ENCODE results near the gene PHLDA2.

PHLDA2 gene

GRCh38 chr11:2933375-2934020 lies 4.3 kb upstream of the PHLDA2 start:
- no peak overlapping the region for H3K4me3 ChIP-seq (ENCODE audit: low read length)
- TF ChIP-seq, protein P1, sequence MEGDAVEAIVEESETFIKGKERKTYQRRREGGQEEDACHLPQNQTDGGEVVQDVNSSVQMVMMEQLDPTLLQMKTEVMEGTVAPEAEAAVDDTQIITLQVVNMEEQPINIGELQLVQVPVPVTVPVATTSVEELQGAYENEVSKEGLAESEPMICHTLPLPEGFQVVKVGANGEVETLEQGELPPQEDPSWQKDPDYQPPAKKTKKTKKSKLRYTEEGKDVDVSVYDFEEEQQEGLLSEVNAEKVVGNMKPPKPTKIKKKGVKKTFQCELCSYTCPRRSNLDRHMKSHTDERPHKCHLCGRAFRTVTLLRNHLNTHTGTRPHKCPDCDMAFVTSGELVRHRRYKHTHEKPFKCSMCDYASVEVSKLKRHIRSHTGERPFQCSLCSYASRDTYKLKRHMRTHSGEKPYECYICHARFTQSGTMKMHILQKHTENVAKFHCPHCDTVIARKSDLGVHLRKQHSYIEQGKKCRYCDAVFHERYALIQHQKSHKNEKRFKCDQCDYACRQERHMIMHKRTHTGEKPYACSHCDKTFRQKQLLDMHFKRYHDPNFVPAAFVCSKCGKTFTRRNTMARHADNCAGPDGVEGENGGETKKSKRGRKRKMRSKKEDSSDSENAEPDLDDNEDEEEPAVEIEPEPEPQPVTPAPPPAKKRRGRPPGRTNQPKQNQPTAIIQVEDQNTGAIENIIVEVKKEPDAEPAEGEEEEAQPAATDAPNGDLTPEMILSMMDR (IDR thresholded peaks at IDR 0.05; ENCODE audit: insufficient read depth, low read depth, low read length, missing control alignments), result no peak
- DNase-seq (ENCODE audit: low read depth), result peak; percentile 99

DNA sequence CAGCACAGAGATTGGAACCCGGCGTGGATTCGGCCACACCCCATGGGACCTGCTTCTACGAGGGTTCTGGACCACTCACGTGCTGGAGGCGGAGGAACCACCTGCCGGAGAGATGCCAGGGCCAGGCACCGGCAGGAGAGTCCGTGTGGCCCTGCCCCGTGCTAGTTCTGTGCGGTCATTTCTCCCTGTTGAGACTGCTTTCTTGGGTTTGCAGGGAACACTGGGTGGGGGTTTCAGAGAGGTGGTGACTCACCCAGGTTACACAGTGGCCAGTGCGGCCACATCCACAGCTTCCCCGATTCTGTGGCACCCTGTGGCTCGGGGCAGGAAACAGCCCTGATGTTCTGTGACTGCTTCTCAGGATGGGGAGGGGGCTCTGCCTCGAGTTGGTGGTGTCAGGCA lies 3.6 kb upstream of the PHLDA2 start:
- TF ChIP-seq, protein P1 (IDR thresholded peaks at IDR 0.05; ENCODE audit: insufficient read depth, low read depth, low read length, missing control alignments), result no peak
- peak; percentile 69 for DNase-seq (ENCODE audit: low read depth)
- no peak overlapping the region for H3K4me3 ChIP-seq (ENCODE audit: low read length)

DNA sequence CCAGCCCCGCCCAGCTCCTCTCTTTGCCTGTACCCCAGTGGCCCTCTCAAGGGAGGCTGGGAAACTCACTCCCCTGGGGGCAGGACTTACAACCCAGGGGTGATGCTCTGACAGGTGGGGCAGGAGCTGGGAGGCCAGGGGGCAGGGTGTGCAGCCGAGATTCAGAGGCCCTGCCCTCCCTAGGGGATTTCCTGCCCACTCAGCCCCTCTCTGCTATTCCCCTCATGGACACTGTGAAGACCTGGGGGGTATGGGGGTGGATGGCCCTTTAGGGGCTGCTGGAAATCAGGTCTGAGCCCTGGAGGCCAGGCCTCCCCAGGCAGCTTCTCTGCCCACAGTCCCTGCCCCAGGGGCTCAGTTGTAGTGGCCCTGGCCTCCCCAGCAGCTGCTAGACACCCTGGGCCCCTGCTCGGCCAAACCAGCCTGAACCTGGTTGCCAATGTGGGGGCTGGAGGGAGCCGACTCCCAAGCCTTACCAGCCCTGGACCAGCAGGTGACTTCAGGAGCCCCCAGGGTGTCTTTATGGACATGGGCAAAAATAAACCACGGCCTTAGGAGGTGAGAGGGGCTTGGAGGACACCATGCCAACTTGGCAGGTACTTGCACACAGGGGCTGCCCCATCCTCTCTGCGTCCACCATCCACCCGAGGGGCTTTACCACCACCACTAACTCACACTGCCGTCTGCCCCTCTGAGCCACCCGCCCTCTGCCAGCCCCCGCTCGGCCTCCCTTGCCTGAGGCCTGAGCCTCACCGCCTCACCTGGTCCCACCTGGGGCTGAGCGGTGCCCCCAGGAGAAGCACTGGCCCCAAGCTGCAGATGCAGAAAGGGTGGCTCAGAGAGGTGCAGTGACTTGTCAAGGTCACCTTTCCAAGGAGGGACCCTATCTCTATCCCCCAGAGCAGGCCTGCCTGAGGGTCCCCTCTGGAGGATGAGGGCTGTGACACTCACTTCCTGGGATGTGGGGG lies 2.8 kb upstream of the PHLDA2 start:
- TF ChIP-seq, protein P1 (IDR thresholded peaks at IDR 0.05; ENCODE audit: insufficient read depth, low read depth, low read length, missing control alignments), result no peak
- no peak for DNase-seq (ENCODE audit: low read depth)
- no peak overlapping the region for H3K4me3 ChIP-seq (ENCODE audit: low read length)

- TF ChIP-seq, protein P1 (IDR thresholded peaks at IDR 0.05; ENCODE audit: insufficient read depth, low read depth, low read length, missing control alignments), result no peak
- no peak overlapping the region for H3K4me3 ChIP-seq (ENCODE audit: low read length)
- no peak for DNase-seq (ENCODE audit: low read depth)
Measured at GRCh38 chr11:2931420-2931746, 2.2 kb upstream of the PHLDA2 start.

DNA sequence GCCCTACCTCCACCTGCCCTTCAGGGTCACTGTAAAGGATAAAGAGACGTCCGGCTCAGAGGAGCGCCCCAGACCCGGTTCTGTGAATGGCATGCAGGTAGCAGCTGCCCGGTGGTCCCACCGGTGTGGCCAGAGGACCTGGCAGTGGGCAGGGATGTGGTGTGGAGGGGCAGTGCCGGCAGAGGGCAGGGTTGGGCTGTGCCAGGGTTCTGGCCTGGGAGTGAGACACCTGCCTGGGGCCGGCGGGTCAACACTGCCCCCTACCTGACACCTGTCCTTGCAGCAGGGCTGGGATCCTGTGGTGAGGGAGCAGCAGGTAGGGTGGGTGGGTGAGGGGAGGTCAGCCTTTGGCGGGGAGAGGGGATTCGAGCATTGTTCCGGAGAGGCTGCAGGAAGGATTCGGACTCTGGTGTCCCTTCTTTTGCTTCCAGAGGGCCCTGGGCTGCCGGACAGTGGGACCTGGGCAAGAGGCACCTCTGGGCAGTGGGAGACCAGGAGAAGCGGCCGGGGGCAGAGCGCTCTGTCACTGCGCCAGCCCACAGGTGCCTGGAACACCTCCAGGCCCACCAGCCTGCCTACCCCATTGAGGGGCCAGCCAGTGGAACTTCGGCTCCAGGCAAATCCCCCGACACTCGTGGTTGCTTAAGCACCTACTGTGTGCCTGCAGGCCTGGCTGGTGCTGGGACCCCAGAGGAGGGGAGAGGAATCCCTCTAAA lies 1.6 kb upstream of the PHLDA2 start:
- TF ChIP-seq, protein P1 (IDR thresholded peaks at IDR 0.05; ENCODE audit: insufficient read depth, low read depth, low read length, missing control alignments), result peak; percentile 66
- no peak overlapping the region for H3K4me3 ChIP-seq (ENCODE audit: low read length)
- DNase-seq (ENCODE audit: low read depth), result peak; percentile 84

- H3K4me3 ChIP-seq (ENCODE audit: low read length), result peak overlapping the region; percentile 40
- DNase-seq (ENCODE audit: low read depth), result peak; percentile 63
- TF ChIP-seq, protein P1 (IDR thresholded peaks at IDR 0.05; ENCODE audit: insufficient read depth, low read depth, low read length, missing control alignments), result no peak
Measured at GRCh38 chr11:2929950-2930703, 907 bp upstream of the PHLDA2 start.
